HG03558 (cell line): ENCODE results near the gene RBM25.
"Not testable (repeated sequence)": the region's sequence is repeated elsewhere in the genome, so short reads cannot be mapped to it uniquely, and the experiment has no call there.

ENCODE experiments used
- ATAC-seq: cut with Tn5 transposase; IDR thresholded peaks from one replicate; pipeline ENCODE4 v1.9.1; 2021; ENCODE audit warnings: moderate number of reproducible peaks; ENCODE audit not compliant: unreplicated experiment; ENCODE audit errors: extremely low read depth

RBM25 gene

GRCh38 chr14:73167727-73168126 is 109.4 kb downstream of the RBM25 start:
- no peak for ATAC-seq

DNA sequence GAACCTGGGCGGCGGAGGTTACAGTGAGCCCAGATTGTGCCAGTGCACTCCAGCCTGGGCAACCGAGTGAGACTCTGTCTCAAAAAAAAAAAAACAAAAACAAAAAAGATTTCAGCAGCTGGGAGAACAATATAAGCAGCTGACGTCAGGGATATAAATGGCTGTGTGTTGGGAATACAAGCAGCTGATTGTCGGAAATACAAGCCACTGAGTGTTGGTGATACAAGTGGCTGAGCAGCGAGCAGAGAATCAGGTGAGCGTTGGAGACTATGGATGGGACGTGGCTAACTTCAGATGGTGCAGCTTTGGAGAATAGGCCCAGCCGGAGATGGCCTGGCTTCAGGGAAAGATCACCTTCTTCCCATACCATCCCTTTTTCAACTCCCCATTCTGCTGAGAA is 109.9 kb downstream of the RBM25 start:
- ATAC-seq, result no peak

GRCh38 chr14:73168691-73169090 is 110.4 kb downstream of the RBM25 start:
- no peak for ATAC-seq

DNA sequence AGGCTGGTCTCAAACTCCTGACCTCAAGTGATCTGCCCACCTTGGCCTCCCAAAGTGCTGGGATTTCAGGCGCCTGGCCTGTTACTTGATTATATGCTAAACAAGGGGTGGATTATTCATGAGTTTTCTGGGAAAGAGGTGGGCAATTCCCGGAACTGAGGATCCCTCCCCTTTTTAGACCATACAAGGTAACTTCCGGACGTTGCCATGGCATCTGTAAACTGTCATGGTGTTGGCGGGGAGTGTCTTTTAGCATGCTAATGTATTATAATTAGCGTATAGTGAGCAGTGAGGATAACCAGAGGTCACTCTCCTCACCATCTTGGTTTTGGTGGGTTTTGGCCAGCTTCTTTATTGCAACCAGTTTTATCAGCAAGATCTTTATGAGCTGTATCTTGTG is 111.5 kb downstream of the RBM25 start:
- not testable (repeated sequence) for ATAC-seq

DNA sequence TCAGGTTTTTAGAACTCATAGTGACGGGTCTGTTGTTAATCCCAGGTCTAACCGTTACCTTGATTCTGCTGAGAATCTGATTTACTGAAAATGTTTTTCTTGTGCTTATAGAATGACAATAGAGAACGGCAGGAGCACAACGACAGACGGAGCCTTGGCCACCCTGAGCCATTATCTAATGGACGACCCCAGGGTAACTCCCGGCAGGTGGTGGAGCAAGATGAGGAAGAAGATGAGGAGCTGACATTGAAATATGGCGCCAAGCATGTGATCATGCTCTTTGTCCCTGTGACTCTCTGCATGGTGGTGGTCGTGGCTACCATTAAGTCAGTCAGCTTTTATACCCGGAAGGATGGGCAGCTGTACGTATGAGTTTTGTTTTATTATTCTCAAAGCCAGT is 112.4 kb downstream of the RBM25 start:
- ATAC-seq, result no peak

GRCh38 chr14:73172500-73172899 is 114.2 kb downstream of the RBM25 start:
- ATAC-seq, result no peak

DNA sequence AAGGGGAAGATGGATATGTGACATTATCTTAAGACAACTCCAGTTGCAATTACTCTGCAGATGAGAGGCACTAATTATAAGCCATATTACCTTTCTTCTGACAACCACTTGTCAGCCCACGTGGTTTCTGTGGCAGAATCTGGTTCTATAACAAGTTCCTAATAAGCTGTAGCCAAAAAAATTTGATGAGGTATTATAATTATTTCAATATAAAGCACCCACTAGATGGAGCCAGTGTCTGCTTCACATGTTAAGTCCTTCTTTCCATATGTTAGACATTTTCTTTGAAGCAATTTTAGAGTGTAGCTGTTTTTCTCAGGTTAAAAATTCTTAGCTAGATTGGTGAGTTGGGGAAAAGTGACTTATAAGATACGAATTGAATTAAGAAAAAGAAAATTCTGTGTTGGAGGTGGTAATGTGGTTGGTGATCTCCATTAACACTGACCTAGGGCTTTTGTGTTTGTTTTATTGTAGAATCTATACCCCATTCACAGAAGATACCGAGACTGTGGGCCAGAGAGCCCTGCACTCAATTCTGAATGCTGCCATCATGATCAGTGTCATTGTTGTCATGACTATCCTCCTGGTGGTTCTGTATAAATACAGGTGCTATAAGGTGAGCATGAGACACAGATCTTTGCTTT is 114.9 kb downstream of the RBM25 start:
- no peak for ATAC-seq
